Caco-2 (cell line): Measurements from ENCODE around the gene IL22RA1. TPM values are rescaled to one million over a fixed set of nuclear protein-coding genes. Genes with fewer than 3 reads are reported as not detected.

Experiments
- BruUV-seq: library from RNA; stranded (reverse); fragments of 400-500 nt; replicated peaks from 2 replicates; lab custom pipeline; 2021; lab: Mats Ljungman, UMichigan
- CTCF ChIA-PET: fragments of 300-600 bp; sonication (Branson Sonifier 250); formaldehyde crosslinking; loops from one replicate; lab custom pipeline; 2022; ENCODE audit warnings: antibody characterized with exemption; lab: Charles Lee
- POLR2A ChIA-PET: fragments of 300-600 bp; sonication (Branson Sonifier 250); formaldehyde crosslinking; loops from one replicate; lab custom pipeline; 2022; ENCODE audit warnings: antibody characterized with exemption; lab: Charles Lee
- DNase-seq, 2 experiments: peaks; one replicate each; pipeline versions ENCODE4 v3.0.0 to v3.0.0-alpha.2; 2020 to 2022
- H3K27me3 ChIP-seq: replicated peaks from 2 replicates; pipeline ENCODE4 v1.6.0; 2011; ENCODE audit warnings: low read length; ENCODE audit not compliant: control insufficient read depth, insufficient read depth
- H3K36me3 ChIP-seq: 2 replicates; pipeline ENCODE4 v1.5.1; 2011; ENCODE audit warnings: low read length; ENCODE audit not compliant: control insufficient read depth, insufficient read depth
- H3K4me1 ChIP-seq: fragments of 250-450 bp; sonication (Bioruptor Pico); 2 replicates; pipeline ENCODE4 v1.5.1; 2020; ENCODE audit warnings: mild to moderate bottlenecking
- H3K4me3 ChIP-seq: 2 replicates; pipeline ENCODE4 v1.5.1; 2011; ENCODE audit warnings: low read depth, mild to moderate bottlenecking, control low read depth, low read length
- H3K9me3 ChIP-seq: fragments of 250-450 bp; sonication (Bioruptor Pico); 2 replicates; pipeline ENCODE4 v1.5.1; 2020; ENCODE audit warnings: mild to moderate bottlenecking, moderate library complexity
- H3K27ac Mint-ChIP-seq: one replicate; pipeline ENCODE4 v1.8.0; 2022; ENCODE audit warnings: mixed read lengths; ENCODE audit not compliant: unreplicated experiment
- H3K27me3 Mint-ChIP-seq: one replicate; pipeline ENCODE4 v1.8.0; 2022; ENCODE audit warnings: mixed read lengths; ENCODE audit not compliant: insufficient read depth, unreplicated experiment
- H3K36me3 Mint-ChIP-seq: one replicate; pipeline ENCODE4 v1.8.0; 2022; ENCODE audit warnings: mild to moderate bottlenecking, mixed read lengths; ENCODE audit not compliant: insufficient read depth, unreplicated experiment
- H3K4me1 Mint-ChIP-seq: one replicate; pipeline ENCODE4 v1.8.0; 2022; ENCODE audit warnings: low read depth, mixed read lengths; ENCODE audit not compliant: unreplicated experiment
- H3K4me3 Mint-ChIP-seq: one replicate; pipeline ENCODE4 v1.8.0; 2022; ENCODE audit warnings: mild to moderate bottlenecking, moderate library complexity, mixed read lengths; ENCODE audit not compliant: unreplicated experiment
- H3K9me3 Mint-ChIP-seq: one replicate; pipeline ENCODE4 v1.8.0; 2022; ENCODE audit warnings: mixed read lengths; ENCODE audit not compliant: unreplicated experiment
- CTCF ChIP-seq, 2 experiments: fragments of 200-600 bp in 1 of 2; IDR thresholded peaks; 1 replicate in 1 of 2; 2 replicates in 1 of 2; pipeline versions ENCODE4 v1.5.1 to v1.8.0; 2011 to 2022; ENCODE audit warnings: antibody characterized with exemption in 1 of 2, control low read depth in 1 of 2, inconsistent platforms in 1 of 2, low read depth in 1 of 2, low read length in 1 of 2, mild to moderate bottlenecking in 1 of 2, moderate library complexity in 1 of 2; ENCODE audit not compliant: insufficient read depth in 1 of 2, severe bottlenecking in 1 of 2, unreplicated experiment in 1 of 2
- intact Hi-C: fragments of 100-400 bp; cut with micrococcal nuclease; formaldehyde crosslinking; loops from one replicate; pipeline ENCODE4 v1.10.0; 2022; ENCODE audit not compliant: unreplicated experiment
- total RNA-seq: library from RNA; stranded (reverse); gene quantifications from 2 replicates; pipeline ENCODE4 v1.2.3, GENCODE V29; 2022

Gene IL22RA1
- total RNA-seq, 1 experiment from 2014 or later = 2.5 TPM

GRCh38 chr1:24096739-24097103 is 46.2 kb downstream of the IL22RA1 start:
- Histone ChIP-seq H3K4me3 (no peak overlapping the region), H3K4me1 (no peaks in the 10 kb centered on the region), H3K27me3 (no peaks in the 10 kb centered on the region), H3K9me3 (no peaks in the 10 kb centered on the region), H3K36me3 (no peaks in the 10 kb centered on the region)
- ChIA-PET POLR2A (no interaction called here), CTCF (no interaction called here)
- H3K36me3 Mint-ChIP-seq = no peaks in the 10 kb centered on the region
- no peaks in the 10 kb centered on the region for H3K27me3 Mint-ChIP-seq
- no peaks in the 10 kb centered on the region for H3K4me1 Mint-ChIP-seq
- H3K4me3 Mint-ChIP-seq = no peak overlapping the region
- intact Hi-C loops = no loop called here
- TF ChIP-seq CTCF (IDR thresholded peaks at IDR 0.05; ENCODE audit: insufficient read depth in 1 of 2, low read depth in 1 of 2, low read length in 1 of 2, severe bottlenecking in 1 of 2, unreplicated experiment in 1 of 2) = no peak
- no peak for DNase-seq
- H3K9me3 Mint-ChIP-seq = no peaks in the 10 kb centered on the region
- no TSS peak for BruUV-seq
- H3K27ac Mint-ChIP-seq = no peak overlapping the region

- Mint-ChIP-seq H3K27ac (no peak overlapping the region), H3K9me3 (no peaks in the 10 kb centered on the region), H3K4me1 (no peaks in the 10 kb centered on the region), H3K36me3 (no peaks in the 10 kb centered on the region), H3K4me3 (no peak overlapping the region), H3K27me3 (no peaks in the 10 kb centered on the region)
- no peaks in the 10 kb centered on the region for H3K27me3 ChIP-seq
- DNase-seq = no peak
- H3K4me1 ChIP-seq = no peaks in the 10 kb centered on the region
- BruUV-seq = no TSS peak
- no peaks in the 10 kb centered on the region for H3K9me3 ChIP-seq
- intact Hi-C loops = no loop called here
- H3K4me3 ChIP-seq = no peak overlapping the region
- no peaks in the 10 kb centered on the region for H3K36me3 ChIP-seq
- TF ChIP-seq CTCF (IDR thresholded peaks at IDR 0.05; ENCODE audit: insufficient read depth in 1 of 2, low read depth in 1 of 2, low read length in 1 of 2, severe bottlenecking in 1 of 2, unreplicated experiment in 1 of 2) = no peak
- POLR2A ChIA-PET = no interaction called here
- CTCF ChIA-PET = no interaction called here
Observed at GRCh38 chr1:24096009-24096738, 46.8 kb downstream of the IL22RA1 start.

- Mint-ChIP-seq H3K27ac (no peak overlapping the region), H3K4me1 (no peaks in the 10 kb centered on the region), H3K27me3 (no peaks in the 10 kb centered on the region), H3K9me3 (no peaks in the 10 kb centered on the region), H3K4me3 (no peak overlapping the region), H3K36me3 (no peaks in the 10 kb centered on the region)
- Histone ChIP-seq H3K36me3 (no peaks in the 10 kb centered on the region), H3K4me3 (no peak overlapping the region), H3K27me3 (no peaks in the 10 kb centered on the region), H3K4me1 (no peaks in the 10 kb centered on the region), H3K9me3 (no peaks in the 10 kb centered on the region)
- ChIA-PET CTCF (no interaction called here), POLR2A (no interaction called here)
- intact Hi-C loops = no loop called here
- DNase-seq = no peak
- TF ChIP-seq CTCF (IDR thresholded peaks at IDR 0.05; ENCODE audit: insufficient read depth in 1 of 2, low read depth in 1 of 2, low read length in 1 of 2, severe bottlenecking in 1 of 2, unreplicated experiment in 1 of 2) = no peak
- no TSS peak for BruUV-seq
Observed at GRCh38 chr1:24095140-24095859, 47.6 kb downstream of the IL22RA1 start.
